Loucy (cell line): Measurements from ENCODE around the gene USP25.

ENCODE experiments used
- EZH2phosphoT487 ChIP-seq: fragments of 200-600 bp; IDR thresholded peaks from 2 replicates; pipeline ENCODE4 v1.6.1; 2018; ENCODE audit warnings: antibody characterized with exemption, mild to moderate bottlenecking, moderate library complexity, borderline replicate concordance
- TF ChIP-seq, protein P1 (sequence below): fragments of 200-600 bp; sonication (generic); conservative IDR thresholded peaks from 2 replicates; pipeline ENCODE4 v1.5.1; 2014; ENCODE audit warnings: mild to moderate bottlenecking, antibody characterized with exemption, low read length

- TF ChIP-seq, protein P1, sequence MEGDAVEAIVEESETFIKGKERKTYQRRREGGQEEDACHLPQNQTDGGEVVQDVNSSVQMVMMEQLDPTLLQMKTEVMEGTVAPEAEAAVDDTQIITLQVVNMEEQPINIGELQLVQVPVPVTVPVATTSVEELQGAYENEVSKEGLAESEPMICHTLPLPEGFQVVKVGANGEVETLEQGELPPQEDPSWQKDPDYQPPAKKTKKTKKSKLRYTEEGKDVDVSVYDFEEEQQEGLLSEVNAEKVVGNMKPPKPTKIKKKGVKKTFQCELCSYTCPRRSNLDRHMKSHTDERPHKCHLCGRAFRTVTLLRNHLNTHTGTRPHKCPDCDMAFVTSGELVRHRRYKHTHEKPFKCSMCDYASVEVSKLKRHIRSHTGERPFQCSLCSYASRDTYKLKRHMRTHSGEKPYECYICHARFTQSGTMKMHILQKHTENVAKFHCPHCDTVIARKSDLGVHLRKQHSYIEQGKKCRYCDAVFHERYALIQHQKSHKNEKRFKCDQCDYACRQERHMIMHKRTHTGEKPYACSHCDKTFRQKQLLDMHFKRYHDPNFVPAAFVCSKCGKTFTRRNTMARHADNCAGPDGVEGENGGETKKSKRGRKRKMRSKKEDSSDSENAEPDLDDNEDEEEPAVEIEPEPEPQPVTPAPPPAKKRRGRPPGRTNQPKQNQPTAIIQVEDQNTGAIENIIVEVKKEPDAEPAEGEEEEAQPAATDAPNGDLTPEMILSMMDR: no peak
- no peak for TF ChIP-seq EZH2phosphoT487
Observed at GRCh38 chr21:15860541-15860940, 130.8 kb downstream of the USP25 start.
